ENCODE measurements around the gene EXOC1. TPM values are rescaled to one million over a fixed set of nuclear protein-coding genes. Genes with fewer than 3 reads are reported as not detected.
A peak's percentile ranks its signal among the peaks of the same experiment; 100 is the strongest.

The EXOC1 gene
- total RNA-seq, 3 donors from 2014 or later, result 37.4 to 54.4 (median 45.6) TPM

DNA sequence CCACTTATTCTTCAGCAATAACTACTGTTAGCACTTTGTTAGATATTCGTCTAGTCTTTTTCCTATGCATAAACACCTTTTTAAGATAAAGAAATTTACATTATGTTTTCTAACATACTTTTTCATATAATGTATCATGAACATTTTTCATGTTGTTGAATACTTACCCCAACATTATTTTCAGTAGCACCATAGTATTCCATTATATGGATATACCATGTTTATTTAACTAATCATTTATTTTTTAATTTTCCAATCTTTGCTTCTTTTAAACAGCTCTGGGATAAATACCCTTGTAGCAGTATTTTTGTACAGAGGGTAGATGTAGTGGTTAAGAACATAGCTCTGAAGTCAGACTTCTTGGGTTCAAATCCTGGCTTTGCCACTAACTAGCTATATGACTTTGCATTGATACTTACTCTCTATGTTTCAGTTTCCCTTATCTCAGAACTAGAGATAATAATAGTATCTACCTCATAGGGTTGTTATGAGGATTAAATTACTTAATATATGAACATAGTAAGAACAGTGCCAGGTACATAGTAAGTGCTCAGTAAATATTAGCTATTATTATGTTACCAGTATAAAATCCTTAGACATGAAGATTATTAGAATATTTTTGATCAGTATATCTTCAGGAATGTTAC lies 11.3 kb downstream of the EXOC1 start:
- Histone ChIP-seq H3K4me1 (no peaks in the 10 kb centered on the region), H3K9me3 (no peaks in the 10 kb centered on the region), H3K4me3 (no peak overlapping the region), H3K27me3 (no peaks in the 10 kb centered on the region), H3K27ac (peak overlapping the region in 1 of 2 donors; percentile 16), H3K36me3 (peaks cover 6% of the 10 kb centered on the region)
- DNase-seq (ENCODE audit: low spot score in 2 of 2), result no peak
- TF ChIP-seq POLR2A (IDR thresholded peaks at IDR 0.05), result no peak
- no peak for TF ChIP-seq CTCF (IDR thresholded peaks at IDR 0.05)
- TF ChIP-seq POLR2AphosphoS5 (IDR thresholded peaks at IDR 0.05), result no peak
- intact Hi-C loops (cut with DNase I; ENCODE audit: low total_unique reads), result no loop called here

- no peak for TF ChIP-seq POLR2AphosphoS5 (IDR thresholded peaks at IDR 0.05)
- TF ChIP-seq POLR2A (IDR thresholded peaks at IDR 0.05), result no peak
- TF ChIP-seq CTCF (IDR thresholded peaks at IDR 0.05), result no peak
- peak overlapping the region; percentile 16 to 45 for H3K27ac ChIP-seq
- DNase-seq (ENCODE audit: low spot score in 2 of 2), result no peak
- no peaks in the 10 kb centered on the region for H3K9me3 ChIP-seq
- H3K4me1 ChIP-seq, result no peaks in the 10 kb centered on the region
- peaks cover 6% of the 10 kb centered on the region for H3K36me3 ChIP-seq
- H3K4me3 ChIP-seq, result no peak overlapping the region
- H3K27me3 ChIP-seq, result no peaks in the 10 kb centered on the region
- intact Hi-C loops (cut with DNase I; ENCODE audit: low total_unique reads), result no loop called here
These were observed 11.9 kb downstream of the EXOC1 start for GRCh38 chr4:55865228-55865806.

DNA sequence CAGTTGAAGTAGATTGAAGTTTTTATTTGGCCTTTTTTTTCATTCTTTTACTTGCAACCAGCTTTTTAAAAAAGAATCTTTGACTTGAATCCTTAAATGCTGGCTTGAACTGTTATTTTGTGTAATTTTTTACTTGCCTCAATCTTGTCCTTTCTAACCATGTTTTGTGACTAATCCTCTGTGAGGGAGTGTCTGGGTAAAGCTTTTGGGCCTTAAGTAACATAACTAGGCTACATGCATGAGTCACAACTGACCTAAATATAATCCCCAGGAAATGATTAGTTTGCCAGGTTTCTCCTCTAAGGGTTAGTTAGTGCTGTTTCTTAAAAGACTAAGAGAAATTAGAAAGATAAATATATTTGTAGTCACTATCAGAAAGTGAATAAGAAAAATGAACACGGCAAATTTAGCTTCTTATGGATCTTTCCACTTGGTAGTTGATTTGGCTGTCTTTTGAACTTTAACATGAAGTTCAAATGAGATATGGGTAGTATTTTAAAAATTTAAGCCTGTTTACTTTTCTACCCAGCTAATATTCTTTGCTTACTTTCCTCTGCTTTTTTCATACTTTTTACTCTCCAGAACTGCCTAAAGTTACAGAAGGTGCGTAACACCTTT lies 13.0 kb downstream of the EXOC1 start:
- Histone ChIP-seq H3K9me3 (no peaks in the 10 kb centered on the region), H3K27ac (peak overlapping the region; percentile 5 to 45), H3K4me3 (no peak overlapping the region), H3K27me3 (no peaks in the 10 kb centered on the region), H3K4me1 (no peaks in the 10 kb centered on the region), H3K36me3 (peaks cover 12% of the 10 kb centered on the region)
- no peak for DNase-seq (ENCODE audit: low spot score in 2 of 2)
- no peak for TF ChIP-seq POLR2AphosphoS5 (IDR thresholded peaks at IDR 0.05)
- no peak for TF ChIP-seq POLR2A (IDR thresholded peaks at IDR 0.05)
- no peak for TF ChIP-seq CTCF (IDR thresholded peaks at IDR 0.05)
- intact Hi-C loops (cut with DNase I; ENCODE audit: low total_unique reads), result no loop called here

- H3K27ac ChIP-seq, result no peak overlapping the region
These were observed 13.6 kb downstream of the EXOC1 start for GRCh38 chr4:55866973-55867574.

More at GRCh38 chr4:55866973-55867574, 13.6 kb downstream of the EXOC1 start:
- peaks cover 18% of the 10 kb centered on the region for H3K36me3 ChIP-seq
- no peak overlapping the region for H3K4me3 ChIP-seq
- TF ChIP-seq CTCF (IDR thresholded peaks at IDR 0.05) (peak; percentile 34 to 73 (median 62)), POLR2A (IDR thresholded peaks at IDR 0.05) (no peak)
- intact Hi-C loops (cut with DNase I; ENCODE audit: low total_unique reads), result no loop called here
- H3K4me1 ChIP-seq, result no peaks in the 10 kb centered on the region
- H3K9me3 ChIP-seq, result no peaks in the 10 kb centered on the region
- H3K27me3 ChIP-seq, result no peaks in the 10 kb centered on the region
- DNase-seq (ENCODE audit: low spot score in 2 of 2), result no peak
